HepG2 (cell line): ENCODE results near the gene PLPP3. TPM values are rescaled to one million over a fixed set of nuclear protein-coding genes. Genes with fewer than 3 reads are reported as not detected.
A peak's percentile ranks its signal among the peaks of the same experiment; 100 is the strongest.

Experiments
- ATAC-seq: fragments of 200-7000 bp; cut with Tn5 transposase; 3 replicates; pipeline ENCODE4 v1.9.1; 2020; ENCODE audit warnings: mild to moderate bottlenecking, moderate library complexity
- BruUV-seq: library from RNA; stranded (reverse); fragments of 400-500 nt; replicated peaks from 2 replicates; lab custom pipeline; 2021; lab: Mats Ljungman, UMichigan
- CTCF ChIA-PET: fragments of 300-600 bp; formaldehyde crosslinking; extraction: SDS; loops from one replicate; lab custom pipeline; 2021; ENCODE audit warnings: low total read pairs, inconsistent platforms, low intra/inter-chr PET ratio; lab: Yijun Ruan, JAX
- POLR2A ChIA-PET: fragments of 350-600 bp; sonication (Branson Sonifier 250); formaldehyde crosslinking; loops from one replicate; lab custom pipeline; 2020; ENCODE audit warnings: antibody characterized with exemption, inconsistent platforms; lab: Yijun Ruan, JAX
- DNase-seq: peaks from one replicate; pipeline ENCODE4 v3.0.0-alpha.2; 2015; ENCODE audit warnings: low spot score
- FAIRE-seq: peaks from 3 replicates; lab custom pipeline; 2011; peaks lifted over from hg19 to GRCh38; lab: Jason Lieb, UNC
- H2AFZ ChIP-seq: one replicate; pipeline ENCODE4 v1.6.1; 2011; ENCODE audit warnings: low read length, inconsistent platforms
- H3K27ac ChIP-seq: fragments of 300-600 bp; 3 replicates; pipeline ENCODE4 v1.8.0; 2011; ENCODE audit warnings: mixed run types, mild to moderate bottlenecking, mixed read lengths, low read length, inconsistent platforms; ENCODE audit not compliant: insufficient read depth; ENCODE audit errors: extremely low read length
- H3K27me3 ChIP-seq, 2 experiments: fragments of 200-600 bp in 1 of 2; 2 replicates in 1 of 2; 3 replicates in 1 of 2; pipeline versions ENCODE4 v1.6.0 to v1.8.0; 2011; ENCODE audit warnings: low read length in 2 of 2, mild to moderate bottlenecking in 2 of 2, moderate library complexity in 2 of 2, inconsistent platforms in 1 of 2; ENCODE audit not compliant: insufficient read depth in 2 of 2, control insufficient read depth in 1 of 2
- H3K36me3 ChIP-seq, 2 experiments: fragments of 200-600 bp in 1 of 2; replicated peaks in 1 of 2; 2 replicates in 1 of 2; 3 replicates in 1 of 2; pipeline versions ENCODE4 v1.5.1 to v1.8.0; 2011; ENCODE audit warnings: low read length in 2 of 2, inconsistent platforms in 1 of 2; ENCODE audit not compliant: insufficient read depth in 2 of 2, control insufficient read depth in 1 of 2
- H3K4me1 ChIP-seq: 2 replicates; pipeline ENCODE4 v1.5.1; 2012; ENCODE audit warnings: low read length, inconsistent platforms; ENCODE audit not compliant: insufficient read depth
- H3K4me2 ChIP-seq: 2 replicates; pipeline ENCODE4 v1.6.0; 2011; ENCODE audit warnings: low read depth, low read length, inconsistent platforms
- H3K4me3 ChIP-seq, 3 experiments: fragments of 200-600 bp in 1 of 3; sonication (generic), shearing (Covaris generic) in 1 of 3; replicated peaks in 1 of 3; 2 replicates each; pipeline ENCODE4 v1.5.1; 2011 to 2016; ENCODE audit warnings: low read length in 3 of 3, inconsistent platforms in 2 of 3, low read depth in 2 of 3, mild to moderate bottlenecking in 2 of 3, control low read depth in 1 of 3, mixed read lengths in 1 of 3; ENCODE audit not compliant: insufficient read depth in 1 of 3
- H3K79me2 ChIP-seq: one replicate; pipeline ENCODE4 v1.6.1; 2011; ENCODE audit warnings: low read length, inconsistent platforms; ENCODE audit not compliant: insufficient read depth
- H3K9ac ChIP-seq: 2 replicates; pipeline ENCODE4 v1.6.0; 2011; ENCODE audit warnings: mild to moderate bottlenecking, low read depth, low read length, inconsistent platforms; ENCODE audit not compliant: insufficient read depth
- H3K9me3 ChIP-seq: 2 replicates; pipeline ENCODE4 v1.5.1; 2012; ENCODE audit warnings: mild to moderate bottlenecking, low read length
- H4K20me1 ChIP-seq: 2 replicates; pipeline ENCODE4 v1.6.0; 2011; ENCODE audit warnings: inconsistent platforms, mild to moderate bottlenecking, low read length, moderate library complexity; ENCODE audit not compliant: insufficient read depth
- AKAP8 ChIP-seq: sonication (generic); formaldehyde crosslinking; IDR thresholded peaks from 2 replicates; pipeline ENCODE4 v1.5.1; 2020; ENCODE audit warnings: mild to moderate bottlenecking, missing genetic modification reagents
- CREM ChIP-seq, 2 experiments: sonication (generic) in 1 of 2; formaldehyde crosslinking in 1 of 2; IDR thresholded peaks; 2 replicates each; pipeline versions ENCODE4 v1.4.0 to v1.6.1; 2016 to 2020; ENCODE audit warnings: antibody characterized with exemption in 1 of 2, mild to moderate bottlenecking in 1 of 2, missing genetic modification reagents in 1 of 2
- FOSL1 ChIP-seq: sonication (generic); formaldehyde crosslinking; IDR thresholded peaks from 2 replicates; pipeline ENCODE4 v1.9.0; 2021; ENCODE audit warnings: missing genetic modification reagents, borderline replicate concordance
- FOXP1 ChIP-seq, 2 experiments: fragments of 450-650 bp in 1 of 2; IDR thresholded peaks; 2 replicates each; pipeline ENCODE4 v1.6.1; 2017 to 2018; ENCODE audit warnings: antibody characterized with exemption in 1 of 2
- ISL2 ChIP-seq: sonication (generic); formaldehyde crosslinking; IDR thresholded peaks from 2 replicates; pipeline ENCODE4 v1.5.0; 2020; ENCODE audit warnings: missing genetic modification reagents
- MAFG ChIP-seq: sonication (generic); formaldehyde crosslinking; IDR thresholded peaks from 2 replicates; pipeline ENCODE4 v1.5.1; 2020; ENCODE audit warnings: mild to moderate bottlenecking, missing genetic modification reagents
- MBNL3 ChIP-seq: fragments of 250-450 bp; sonication (Bioruptor Pico); conservative IDR thresholded peaks from 2 replicates; pipeline ENCODE4 v1.8.0; 2022; ENCODE audit warnings: mild to moderate bottlenecking, inconsistent platforms
- NFIC ChIP-seq: IDR thresholded peaks from 2 replicates; pipeline ENCODE4 v1.6.1; 2012; ENCODE audit warnings: mild to moderate bottlenecking, low read length, inconsistent platforms
- NR1H2 ChIP-seq: sonication (generic); formaldehyde crosslinking; IDR thresholded peaks from 2 replicates; pipeline ENCODE4 v1.8.1; 2022; ENCODE audit warnings: low read depth, missing genetic modification reagents, borderline replicate concordance
- NR2F1 ChIP-seq, 2 experiments: fragments of 450-650 bp in 1 of 2; formaldehyde crosslinking in 1 of 2; IDR thresholded peaks; 2 replicates each; pipeline versions ENCODE4 v1.5.0 to v1.6.1; 2016 to 2020; ENCODE audit warnings: mild to moderate bottlenecking in 1 of 2, missing compliant biosample characterization in 1 of 2, missing genetic modification reagents in 1 of 2, moderate library complexity in 1 of 2
- POGZ ChIP-seq: sonication (generic); formaldehyde crosslinking; IDR thresholded peaks from 2 replicates; pipeline ENCODE4 v1.4.0; 2020; ENCODE audit warnings: mild to moderate bottlenecking, missing genetic modification reagents
- RFX5 ChIP-seq: IDR thresholded peaks from 2 replicates; pipeline ENCODE4 v1.6.1; 2011; ENCODE audit warnings: low read depth, low read length, improper control_type of control experiment
- SRF ChIP-seq: IDR thresholded peaks from 2 replicates; pipeline ENCODE4 v1.6.1; 2011; ENCODE audit warnings: mild to moderate bottlenecking, low read depth, low read length, moderate library complexity
- TCF7 ChIP-seq: sonication (generic); IDR thresholded peaks from 2 replicates; pipeline ENCODE4 v1.6.1; 2016; ENCODE audit warnings: antibody characterized with exemption, low read depth
- ZFX ChIP-seq: sonication (generic); formaldehyde crosslinking; IDR thresholded peaks from 2 replicates; pipeline ENCODE4 v1.4.0; 2020; ENCODE audit warnings: mild to moderate bottlenecking, low read depth, missing genetic modification reagents, moderate library complexity
- ZNF251 ChIP-seq: sonication (generic); formaldehyde crosslinking; IDR thresholded peaks from 2 replicates; pipeline ENCODE4 v1.9.0; 2021; ENCODE audit warnings: mild to moderate bottlenecking, missing genetic modification reagents
- ZNF274 ChIP-seq: sonication (generic); formaldehyde crosslinking; IDR thresholded peaks from 2 replicates; pipeline ENCODE4 v1.5.1; 2020; ENCODE audit warnings: mild to moderate bottlenecking, missing genetic modification reagents
- ZNF879 ChIP-seq: sonication (generic); formaldehyde crosslinking; IDR thresholded peaks from 2 replicates; pipeline ENCODE4 v1.8.1; 2023; ENCODE audit warnings: missing genetic modification reagents
- WGBS: methylation state at CpG from one replicate; pipeline ENCODE4 v1.1.6; 2017; ENCODE audit warnings: low lambda C conversion rate; 5-methylcytosine and 5-hydroxymethylcytosine counted together
- in situ Hi-C: cut with HindIII; loops from 2 replicates; pipeline ENCODE4 v1.10.0; 2017; ENCODE audit warnings: low pct_unique_long_range_greater_than_20kb; ENCODE audit not compliant: extremely low pct_ligation_motif_present
- intact Hi-C: fragments of 100-400 bp; cut with micrococcal nuclease; formaldehyde crosslinking; loops from one replicate; pipeline ENCODE4 v1.10.0; 2022; ENCODE audit not compliant: unreplicated experiment
- polyA plus RNA-seq, 8 experiments: library from polyadenylated mRNA; depleted of rRNA in 3 of 8; stranded (reverse) in 7 of 8; unstranded in 1 of 8; fragments of >200 nt; fragmentation: Illumina TruSeq in 4 of 8; extraction: Trizol in 4 of 8; gene quantifications; 2 replicates each; pipeline versions ENCODE4 v1.2.1 to v1.2.3, GENCODE V29; 2011 to 2016; ENCODE audit warnings: low read depth in 4 of 8, missing spikeins in 1 of 8, mixed read lengths in 1 of 8; ENCODE audit not compliant: insufficient read depth in 1 of 8
- total RNA-seq, 5 experiments: library from RNA; depleted of rRNA; stranded (reverse); fragments of >200 nt; fragmentation: Illumina TruSeq; extraction: Trizol; gene quantifications; 2 replicates each; pipeline ENCODE4 v1.2.3, GENCODE V29; 2016; ENCODE audit warnings: low read depth in 1 of 5
- TF ChIP-seq, protein P1 (sequence below): sonication (generic); formaldehyde crosslinking; IDR thresholded peaks from 2 replicates; pipeline ENCODE4 v1.4.0; 2020; ENCODE audit warnings: missing genetic modification reagents
- TF ChIP-seq, protein P2 (sequence below): sonication (generic); formaldehyde crosslinking; IDR thresholded peaks from 2 replicates; pipeline ENCODE4 v1.8.0; 2022; ENCODE audit warnings: missing genetic modification reagents, mild to moderate bottlenecking, inconsistent platforms, borderline replicate concordance

PLPP3 gene
- total and polyA plus RNA-seq, 2 of the 13 experiments (the other 11 are each of a cell fraction or from before 2014, with no cell fraction given): 49.7 to 65.8 TPM

DNA sequence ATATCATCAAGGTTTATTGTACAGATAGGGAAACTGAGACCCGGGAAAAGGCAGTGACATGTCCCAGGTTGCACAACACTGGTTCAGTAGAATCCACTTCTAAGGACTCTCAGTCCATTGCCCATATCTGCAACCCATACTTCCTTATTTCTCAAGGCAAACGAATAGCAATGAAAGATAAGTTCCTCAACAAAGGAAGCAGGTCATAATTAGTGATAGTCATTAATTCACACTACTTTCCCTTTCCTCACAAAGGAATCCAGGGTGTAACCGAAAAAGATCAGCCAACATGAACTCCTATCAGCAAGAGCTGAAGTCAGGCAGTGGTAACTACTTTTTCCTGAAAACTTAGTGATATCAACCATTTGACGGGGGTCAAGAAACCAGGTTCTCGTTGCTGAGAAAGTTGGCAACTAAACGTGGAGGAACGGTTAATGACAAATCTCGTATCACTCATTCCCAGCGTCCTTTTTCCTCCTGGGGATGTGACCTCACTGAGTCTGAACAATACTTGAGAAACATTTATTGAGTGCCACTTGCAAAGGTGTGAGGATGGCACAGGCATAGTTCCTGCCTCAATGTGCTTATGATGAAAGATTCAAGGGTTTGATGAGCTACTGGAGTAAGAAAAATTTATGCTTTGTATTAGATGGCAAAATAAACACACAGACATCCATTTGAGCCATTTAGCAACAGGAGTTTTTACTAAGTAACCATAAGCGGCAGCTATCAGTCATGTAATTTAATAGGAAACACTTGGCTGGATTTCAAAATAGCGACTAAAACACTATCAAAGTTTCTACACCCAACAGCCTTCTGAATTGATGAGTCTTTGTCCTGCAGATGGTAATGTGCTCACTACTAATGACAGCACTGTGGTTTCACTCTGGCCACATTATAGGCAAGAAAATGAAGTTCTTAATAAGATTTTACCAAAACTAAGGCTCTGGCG lies 82.3 kb downstream of the PLPP3 start (continued):
- TF ChIP-seq, protein P1, sequence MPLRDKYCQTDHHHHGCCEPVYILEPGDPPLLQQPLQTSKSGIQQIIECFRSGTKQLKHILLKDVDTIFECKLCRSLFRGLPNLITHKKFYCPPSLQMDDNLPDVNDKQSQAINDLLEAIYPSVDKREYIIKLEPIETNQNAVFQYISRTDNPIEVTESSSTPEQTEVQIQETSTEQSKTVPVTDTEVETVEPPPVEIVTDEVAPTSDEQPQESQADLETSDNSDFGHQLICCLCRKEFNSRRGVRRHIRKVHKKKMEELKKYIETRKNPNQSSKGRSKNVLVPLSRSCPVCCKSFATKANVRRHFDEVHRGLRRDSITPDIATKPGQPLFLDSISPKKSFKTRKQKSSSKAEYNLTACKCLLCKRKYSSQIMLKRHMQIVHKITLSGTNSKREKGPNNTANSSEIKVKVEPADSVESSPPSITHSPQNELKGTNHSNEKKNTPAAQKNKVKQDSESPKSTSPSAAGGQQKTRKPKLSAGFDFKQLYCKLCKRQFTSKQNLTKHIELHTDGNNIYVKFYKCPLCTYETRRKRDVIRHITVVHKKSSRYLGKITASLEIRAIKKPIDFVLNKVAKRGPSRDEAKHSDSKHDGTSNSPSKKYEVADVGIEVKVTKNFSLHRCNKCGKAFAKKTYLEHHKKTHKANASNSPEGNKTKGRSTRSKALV (CRISPR knock-in tag): no peak
- TF ChIP-seq TCF7 (no peak), NR1H2 (CRISPR knock-in tag) (no peak)
- TF ChIP-seq, protein P2, sequence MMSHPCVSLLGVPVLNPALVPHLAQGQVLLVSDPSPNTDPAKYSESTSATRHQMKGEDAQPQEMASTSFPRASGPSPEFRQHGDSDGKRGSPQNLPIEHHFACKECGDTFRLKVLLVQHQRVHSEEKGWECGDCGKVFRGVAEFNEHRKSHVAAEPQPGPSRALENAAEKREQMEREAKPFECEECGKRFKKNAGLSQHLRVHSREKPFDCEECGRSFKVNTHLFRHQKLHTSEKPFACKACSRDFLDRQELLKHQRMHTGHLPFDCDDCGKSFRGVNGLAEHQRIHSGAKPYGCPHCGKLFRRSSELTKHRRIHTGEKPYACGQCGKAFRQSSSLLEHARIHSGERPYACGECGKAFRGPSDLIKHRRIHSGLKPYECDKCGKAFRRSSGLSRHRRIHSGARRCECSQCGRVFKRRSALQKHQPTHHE: no peak

DNA sequence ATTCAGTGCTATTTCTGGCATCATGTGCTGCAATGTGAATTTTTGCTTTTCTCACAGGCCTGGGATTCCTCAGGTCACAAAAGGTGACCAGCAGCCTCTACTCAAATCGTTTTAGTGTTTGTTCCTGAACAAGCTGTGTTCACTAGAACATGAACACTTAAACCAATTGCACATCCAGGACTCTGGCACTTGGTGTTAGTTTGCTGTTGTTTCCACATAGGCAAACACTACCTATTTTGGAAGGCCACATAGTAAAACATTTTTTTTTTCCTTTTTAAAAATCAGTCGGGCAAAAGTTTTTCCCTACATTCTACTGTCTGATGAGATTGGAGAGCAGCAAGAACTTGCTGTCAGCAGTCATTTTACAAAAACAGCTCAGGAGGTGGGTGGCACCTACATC lies 83.2 kb downstream of the PLPP3 start:
- ChIA-PET CTCF (no interaction called here), POLR2A (interaction anchor here (0.9 to 4.1 kb wide), 9 partner anchors 11 to 164 kb away, joined by 3 to 74 read pairs (median 5); partner anchors contain the start of gene PLPP3)
- intact Hi-C loops (no loop called here), in situ Hi-C loops (no loop called here)
- Histone ChIP-seq H3K27ac (peak overlapping the region; percentile 90), H2AFZ (no peak overlapping the region), H3K9me3 (no peaks in the 10 kb centered on the region), H3K4me2 (0 out of 2 replicates have a peak overlapping the region, but pooled peaks have one; percentile 10), H3K4me3 (no peak overlapping the region), H3K9ac (peak overlapping the region; percentile 34; the same call in 1 of the 2 replicates), H3K79me2 (peaks cover 16% of the 10 kb centered on the region), H3K27me3 (no peaks in the 10 kb centered on the region), H4K20me1 (no peaks in the 10 kb centered on the region), H3K36me3 (peaks cover 11 to 40% of the 10 kb centered on the region in 2 experiments; a peak in 4 of 5 replicates), H3K4me1 (peaks cover 96% of the 10 kb centered on the region)
- BruUV-seq: no TSS peak
- ATAC-seq (peak; percentile 60), DNase-seq (peak; percentile 86), FAIRE-seq (peak; percentile 95)
- WGBS: 4% methylated on average over 2 of the region's 2 CpGs
- TF ChIP-seq MBNL3 (CRISPR knock-in tag) (no peak), NFIC (0 out of 2 replicates have a peak, but pooled peaks have one; percentile 50), ZNF879 (CRISPR knock-in tag) (no peak), AKAP8 (CRISPR knock-in tag) (no peak), FOXP1 (IDR thresholded peaks at IDR 0.05) (no peak), FOXP1 (CRISPR knock-in tag; IDR thresholded peaks at IDR 0.05) (peak; percentile 52; the same call in 1 of the 2 replicates), FOSL1 (CRISPR knock-in tag) (no peak), SRF (peak; percentile 54), ZNF251 (no peak), POGZ (peak; percentile 46), RFX5 (no peak), CREM (IDR thresholded peaks at IDR 0.05) (peak; percentile 54; the same call in 1 of the 2 replicates), CREM (CRISPR knock-in tag; IDR thresholded peaks at IDR 0.05) (no peak), NR2F1 (CRISPR knock-in tag; IDR thresholded peaks at IDR 0.05) (peak in 1 of 2 experiments; percentile 37; a peak in 1 of 4 replicates), ZFX (peak; percentile 41; the same call in 1 of the 2 replicates), ZNF274 (no peak), MAFG (CRISPR knock-in tag) (no peak), ISL2 (CRISPR knock-in tag) (peak; percentile 60; the same call in 1 of the 2 replicates)
